ENCODE results near the gene SHC1.

Gene SHC1

DNA sequence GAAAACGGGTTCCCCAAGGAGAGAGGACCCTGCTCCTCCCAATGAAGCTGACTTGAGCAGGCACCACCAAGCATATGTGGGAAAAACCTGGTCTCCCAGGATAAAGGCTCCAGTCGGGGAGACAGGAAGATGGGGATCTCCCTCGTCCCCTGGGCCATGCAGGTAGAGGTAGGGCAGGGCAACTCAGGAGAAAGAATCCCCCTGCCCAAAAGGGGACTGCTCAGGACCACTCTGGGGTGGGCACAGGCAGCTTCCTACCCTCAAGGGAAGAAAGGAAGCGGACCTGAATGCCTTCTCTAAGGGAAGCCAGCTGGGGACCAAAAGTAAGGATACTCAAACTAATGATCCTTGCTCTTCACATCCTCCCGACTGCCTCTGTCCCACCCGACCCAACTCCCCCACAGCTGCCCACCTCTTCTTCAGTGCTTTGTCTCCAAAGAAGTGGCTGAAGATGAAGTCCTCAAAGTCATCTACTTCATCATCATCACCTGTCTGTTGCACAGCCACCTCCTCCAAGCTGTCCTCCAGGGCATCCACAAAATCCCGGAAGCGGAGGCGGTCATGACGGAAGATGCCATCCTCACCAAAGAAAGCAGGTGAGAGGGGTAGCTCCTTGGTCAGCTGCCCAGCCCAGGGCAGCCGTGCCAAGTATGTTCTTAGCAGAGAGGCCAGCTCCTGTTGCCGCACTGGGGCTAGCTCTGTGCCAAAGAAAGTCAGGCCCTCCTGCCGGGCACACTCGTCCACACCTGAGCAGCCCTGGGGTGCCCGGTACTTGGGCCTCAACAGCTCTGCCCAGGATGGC lies 25.2 kb downstream of the SHC1 start:
- TF ChIP-seq, protein P1, sequence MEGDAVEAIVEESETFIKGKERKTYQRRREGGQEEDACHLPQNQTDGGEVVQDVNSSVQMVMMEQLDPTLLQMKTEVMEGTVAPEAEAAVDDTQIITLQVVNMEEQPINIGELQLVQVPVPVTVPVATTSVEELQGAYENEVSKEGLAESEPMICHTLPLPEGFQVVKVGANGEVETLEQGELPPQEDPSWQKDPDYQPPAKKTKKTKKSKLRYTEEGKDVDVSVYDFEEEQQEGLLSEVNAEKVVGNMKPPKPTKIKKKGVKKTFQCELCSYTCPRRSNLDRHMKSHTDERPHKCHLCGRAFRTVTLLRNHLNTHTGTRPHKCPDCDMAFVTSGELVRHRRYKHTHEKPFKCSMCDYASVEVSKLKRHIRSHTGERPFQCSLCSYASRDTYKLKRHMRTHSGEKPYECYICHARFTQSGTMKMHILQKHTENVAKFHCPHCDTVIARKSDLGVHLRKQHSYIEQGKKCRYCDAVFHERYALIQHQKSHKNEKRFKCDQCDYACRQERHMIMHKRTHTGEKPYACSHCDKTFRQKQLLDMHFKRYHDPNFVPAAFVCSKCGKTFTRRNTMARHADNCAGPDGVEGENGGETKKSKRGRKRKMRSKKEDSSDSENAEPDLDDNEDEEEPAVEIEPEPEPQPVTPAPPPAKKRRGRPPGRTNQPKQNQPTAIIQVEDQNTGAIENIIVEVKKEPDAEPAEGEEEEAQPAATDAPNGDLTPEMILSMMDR (conservative IDR thresholded peaks at IDR 0.05; ENCODE audit: control insufficient read depth, insufficient read depth, low read depth, low read length) = no peak
- H3K4me3 ChIP-seq (ENCODE audit: control insufficient read depth, low read depth, low read length) = no peak overlapping the region
- DNase-seq (ENCODE audit: low read depth) = no peak

GRCh38 chr1:154944401-154945159 lies 26.0 kb downstream of the SHC1 start:
- H3K4me3 ChIP-seq (ENCODE audit: control insufficient read depth, low read depth, low read length) = no peak overlapping the region

DNA sequence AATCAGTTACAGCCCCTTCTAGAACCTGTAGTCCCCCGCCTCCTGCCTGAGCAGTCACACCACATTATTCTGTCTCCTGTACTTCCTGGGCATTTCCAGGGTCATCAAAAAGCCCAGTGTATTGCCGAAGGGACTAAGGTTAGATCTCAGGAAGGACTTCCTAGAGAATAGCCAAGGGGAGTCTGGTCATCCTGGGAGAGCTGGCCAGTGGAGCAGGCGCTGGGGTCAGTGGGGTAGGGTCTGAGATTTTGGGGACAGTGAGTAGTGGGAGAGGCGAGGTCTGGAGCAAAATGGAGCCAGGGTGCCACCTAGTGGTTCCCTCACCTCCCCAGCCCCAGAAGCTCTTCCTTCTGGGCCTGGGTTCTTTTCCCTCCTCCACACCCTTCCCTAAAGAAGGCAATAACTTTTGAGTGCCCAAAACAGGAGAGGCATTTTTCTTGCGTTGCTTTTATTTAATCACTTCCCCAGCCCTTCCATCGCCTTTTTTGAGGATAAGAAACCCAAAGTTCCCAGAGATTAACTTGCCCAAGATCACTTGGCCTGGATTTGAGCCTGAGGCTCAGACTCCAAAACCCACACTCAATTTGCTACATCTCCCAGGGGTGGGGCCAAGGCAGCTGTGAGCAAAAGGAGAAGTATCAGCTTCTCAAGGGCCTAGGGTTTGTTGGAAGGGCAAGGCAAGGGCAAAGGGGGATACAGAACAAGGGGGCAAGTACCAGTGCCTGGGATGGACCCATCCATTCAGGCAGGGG lies 26.7 kb downstream of the SHC1 start:
- TF ChIP-seq, protein P1 (conservative IDR thresholded peaks at IDR 0.05; ENCODE audit: control insufficient read depth, insufficient read depth, low read depth, low read length) = peak; percentile 79
- H3K4me3 ChIP-seq (ENCODE audit: control insufficient read depth, low read depth, low read length) = no peak overlapping the region
- no peak for DNase-seq (ENCODE audit: low read depth)

More at GRCh38 chr1:154944401-154945159, 26.0 kb downstream of the SHC1 start:
- TF ChIP-seq, protein P1 (conservative IDR thresholded peaks at IDR 0.05; ENCODE audit: control insufficient read depth, insufficient read depth, low read depth, low read length) = no peak
- DNase-seq (ENCODE audit: low read depth) = no peak

DNA sequence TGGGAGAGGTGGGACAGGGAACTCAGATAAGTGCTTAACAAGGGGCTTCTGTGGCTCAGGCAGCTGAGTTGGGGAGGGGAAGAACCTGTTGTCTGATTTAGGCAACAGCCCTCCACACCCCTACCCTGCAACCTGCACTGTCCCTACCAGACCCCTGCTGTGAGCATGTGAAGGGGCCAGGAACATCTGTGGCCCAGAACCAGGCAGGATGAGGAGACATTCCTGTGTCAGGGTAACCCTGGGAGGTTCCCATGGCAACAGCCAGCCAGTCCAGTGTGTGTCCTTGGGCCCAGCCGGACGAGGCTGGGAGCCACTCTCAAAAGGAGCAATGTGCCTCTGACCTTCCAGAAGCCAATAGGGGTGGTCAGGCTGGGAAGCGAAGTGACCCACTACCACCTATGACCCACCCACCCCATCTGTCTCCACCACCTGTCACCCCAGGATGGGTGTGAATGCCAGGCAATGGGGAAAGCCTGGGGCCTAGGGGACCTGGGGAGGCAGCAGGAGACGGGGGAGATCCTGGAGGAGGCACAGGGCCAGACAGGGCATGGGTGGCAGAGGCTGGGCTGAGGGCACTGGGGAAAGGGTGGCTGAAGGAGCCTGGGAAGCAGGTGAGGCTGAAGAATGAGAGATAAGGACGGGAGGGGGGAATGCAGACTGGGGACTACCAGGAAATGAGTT lies 29.1 kb downstream of the SHC1 start:
- DNase-seq (ENCODE audit: low read depth) = no peak
- TF ChIP-seq, protein P1 (conservative IDR thresholded peaks at IDR 0.05; ENCODE audit: control insufficient read depth, insufficient read depth, low read depth, low read length) = no peak
- no peak overlapping the region for H3K4me3 ChIP-seq (ENCODE audit: control insufficient read depth, low read depth, low read length)

DNA sequence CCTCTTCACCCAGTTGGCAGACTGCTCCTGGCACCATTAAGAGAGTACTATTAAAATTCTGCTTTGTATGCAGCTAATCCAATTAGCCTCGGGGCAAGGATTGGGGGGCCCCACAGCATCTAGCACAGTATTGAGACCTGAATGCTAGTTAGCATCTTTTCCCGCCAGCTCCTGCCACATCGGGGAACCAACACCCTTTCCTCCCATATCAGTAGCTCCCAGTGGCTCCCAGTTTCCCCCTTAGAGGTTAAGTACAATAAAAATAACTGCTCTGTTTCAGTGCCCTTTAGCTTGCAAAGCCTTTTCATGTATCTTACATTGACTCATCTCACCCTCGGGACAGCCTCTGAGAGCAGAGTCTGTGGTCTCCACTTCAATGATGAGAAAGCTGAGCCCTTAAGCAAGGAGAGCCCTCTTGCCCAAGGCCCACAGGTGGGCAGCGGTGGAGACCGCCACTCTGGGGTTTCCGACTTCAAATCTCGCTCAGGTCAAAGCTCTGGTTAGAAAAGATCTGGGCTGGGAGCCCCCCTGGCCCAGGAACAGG lies 29.8 kb downstream of the SHC1 start:
- TF ChIP-seq, protein P1 (conservative IDR thresholded peaks at IDR 0.05; ENCODE audit: control insufficient read depth, insufficient read depth, low read depth, low read length) = no peak
- peak; percentile 30 for DNase-seq (ENCODE audit: low read depth)
- H3K4me3 ChIP-seq (ENCODE audit: control insufficient read depth, low read depth, low read length) = no peak overlapping the region

GRCh38 chr1:154940213-154940560 lies 30.4 kb downstream of the SHC1 start:
- H3K4me3 ChIP-seq (ENCODE audit: control insufficient read depth, low read depth, low read length) = no peak overlapping the region
- TF ChIP-seq, protein P1 (conservative IDR thresholded peaks at IDR 0.05; ENCODE audit: control insufficient read depth, insufficient read depth, low read depth, low read length) = no peak
- no peak for DNase-seq (ENCODE audit: low read depth)

All from fibroblast of mammary gland (primary cell).